ENCODE results near the gene CCZ1.
A peak's percentile ranks its signal among the peaks of the same experiment; 100 is the strongest.
"Not testable (repeated sequence)": the region's sequence is repeated elsewhere in the genome, so short reads cannot be mapped to it uniquely, and the experiment has no call there.

The CCZ1 gene

DNA sequence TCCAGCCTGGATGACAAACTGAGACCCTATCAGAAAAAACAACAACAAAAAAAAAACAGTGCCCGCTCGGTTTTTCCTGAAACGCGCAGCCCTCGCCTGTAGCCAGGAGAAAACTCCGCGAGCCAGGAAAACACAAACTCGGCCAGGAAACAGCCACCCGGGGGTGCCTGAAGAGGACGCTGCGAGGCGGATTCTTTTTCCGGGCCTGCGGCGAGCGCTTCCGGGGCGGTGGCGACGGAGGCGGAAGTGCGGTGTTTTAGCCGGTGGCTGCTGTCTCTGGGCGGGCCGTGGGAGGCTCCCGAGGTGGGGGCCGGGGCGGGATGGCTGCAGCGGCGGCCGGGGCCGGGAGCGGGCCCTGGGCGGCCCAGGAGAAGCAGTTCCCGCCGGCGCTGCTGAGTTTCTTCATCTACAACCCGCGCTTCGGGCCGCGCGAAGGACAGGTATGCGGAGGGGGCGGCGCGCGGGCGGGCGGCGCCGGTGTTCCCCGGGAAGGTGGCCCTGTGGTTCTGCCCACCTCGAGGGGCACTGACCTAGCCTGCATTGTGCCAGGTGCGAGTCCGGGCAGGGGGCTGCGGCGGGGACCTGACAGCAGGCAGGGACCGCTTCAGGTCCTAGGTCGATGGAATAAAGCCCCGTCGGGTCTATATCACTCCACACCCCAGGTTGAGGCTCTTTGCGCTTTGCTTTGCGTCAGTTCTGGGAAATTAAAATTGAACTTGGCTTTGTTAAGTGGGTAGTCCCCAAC, at the start of gene CCZ1:
CCZ1 (plus strand) TSS at position 254 of the 745 bp plus-strand sequence; CDS start at position 321, 67 bp downstream.
- peak; percentile 49 for DNase-seq

DNA sequence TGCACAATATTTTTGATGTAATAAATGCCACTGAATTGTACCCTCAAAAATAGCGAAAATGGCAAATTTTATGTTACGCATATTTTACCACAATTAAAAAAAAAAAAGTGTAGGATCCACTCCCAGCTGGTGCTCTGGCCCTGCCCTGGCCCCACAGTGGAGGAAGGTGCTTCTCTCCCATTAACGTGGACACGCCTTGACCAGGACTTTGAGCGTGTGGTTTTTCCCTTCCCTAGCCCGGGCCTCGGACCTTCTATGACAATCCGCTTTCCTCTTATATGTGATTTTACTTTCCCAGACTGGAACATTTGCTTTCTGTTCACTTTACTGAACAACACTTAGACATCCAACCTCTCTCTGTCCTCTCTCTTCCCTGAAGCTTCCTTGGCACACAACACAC, 47.6 kb upstream of the CCZ1 start:
- no peak for DNase-seq

- no peak for DNase-seq
Observed at GRCh38 chr7:5854738-5855137, 43.8 kb upstream of the CCZ1 start.

DNA sequence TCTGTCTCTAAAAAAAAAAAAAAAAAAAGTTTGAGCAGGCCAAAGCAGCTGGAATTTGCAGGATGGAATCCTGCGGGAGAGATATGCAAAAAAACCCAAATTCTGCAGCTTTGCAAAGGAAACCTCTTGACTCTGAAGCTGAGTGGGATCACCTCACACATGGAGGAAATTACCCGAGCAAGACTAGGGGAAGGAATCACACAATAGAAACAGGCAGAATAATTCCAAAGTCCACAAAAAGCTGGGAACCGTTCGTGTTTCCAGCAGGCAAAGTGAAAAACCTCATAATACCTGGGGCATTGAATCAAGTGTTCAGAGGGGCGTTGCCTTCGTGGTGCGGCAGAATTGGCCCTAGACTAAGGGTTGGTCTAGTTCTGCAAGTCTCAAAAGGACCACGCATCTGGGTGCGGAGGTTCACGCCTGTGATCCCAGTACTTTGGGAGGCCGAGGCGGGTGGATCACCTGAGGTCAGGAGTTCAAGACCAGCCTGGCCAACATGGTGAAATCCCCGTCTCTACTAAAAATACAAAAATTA, 41.4 kb upstream of the CCZ1 start:
- DNase-seq, result not testable (repeated sequence)

DNA sequence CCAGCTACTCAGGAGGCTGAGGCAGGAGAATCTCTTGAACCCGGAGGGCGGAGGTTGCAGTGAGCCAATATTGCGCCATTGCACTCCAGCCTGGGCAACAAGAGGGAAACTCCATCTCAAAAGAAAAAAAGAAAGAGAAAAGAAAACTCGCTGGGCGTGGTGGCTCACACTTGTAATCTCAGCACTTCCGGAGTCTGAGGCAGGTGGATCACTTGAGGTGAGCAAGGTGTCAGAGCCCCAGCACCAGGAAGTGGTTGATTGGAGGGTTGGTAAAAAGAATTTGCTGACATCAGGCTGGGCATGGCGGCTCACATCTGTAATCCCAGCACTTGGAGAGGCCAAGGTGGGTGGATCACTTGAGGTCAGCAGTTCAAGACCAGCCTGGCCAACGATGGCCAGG, 40.0 kb upstream of the CCZ1 start:
- peak; percentile 22 for DNase-seq

DNA sequence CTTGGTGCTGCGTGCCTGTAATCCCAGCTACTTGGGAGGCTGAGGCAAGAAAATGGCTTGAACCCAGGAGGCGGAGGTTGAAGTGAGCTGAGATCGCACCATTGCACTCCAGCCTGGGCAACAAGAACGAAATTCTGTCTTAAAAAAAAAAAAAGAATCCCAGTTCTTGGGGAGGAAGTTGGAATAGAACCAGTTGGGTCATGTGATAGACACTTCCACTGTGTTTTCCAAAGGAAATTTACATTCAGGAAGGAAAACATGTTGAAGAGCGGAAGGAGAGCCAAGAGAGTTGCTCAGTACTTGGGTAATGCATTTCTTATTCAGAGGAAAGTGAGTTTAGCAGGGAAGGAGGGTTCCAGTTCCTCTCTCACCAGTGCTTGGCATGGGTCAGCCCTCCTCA, 37.3 kb upstream of the CCZ1 start:
- not testable (repeated sequence) for DNase-seq

DNA sequence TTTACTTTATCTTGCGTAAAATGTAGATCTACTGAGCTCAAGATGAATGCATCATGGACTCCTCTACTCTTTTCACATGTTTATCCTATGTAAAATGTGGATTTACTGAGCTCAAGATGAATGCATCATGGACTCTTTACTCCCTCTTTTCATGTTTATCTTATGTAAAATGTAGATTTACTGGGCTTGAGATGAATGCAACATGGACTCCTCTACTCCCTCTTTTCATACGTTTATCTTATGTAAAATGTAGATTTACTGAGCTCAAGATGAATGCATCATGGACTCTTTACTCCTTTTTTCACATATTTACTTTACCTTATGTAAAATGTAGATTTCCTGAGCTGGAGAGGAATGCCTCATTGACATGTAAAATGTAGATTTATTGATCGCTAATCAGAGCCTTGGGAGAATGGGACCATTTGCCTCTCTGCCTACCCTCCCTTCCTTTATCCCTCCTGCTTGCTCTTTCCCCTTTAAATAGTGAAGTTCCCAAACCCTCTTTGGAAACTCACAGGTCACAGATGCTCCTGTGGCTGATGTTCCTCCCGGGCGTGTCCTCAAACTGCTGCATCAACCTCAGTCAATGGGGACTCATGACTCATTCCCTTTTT, 35.7 kb upstream of the CCZ1 start:
- DNase-seq, result not testable (repeated sequence)

DNA sequence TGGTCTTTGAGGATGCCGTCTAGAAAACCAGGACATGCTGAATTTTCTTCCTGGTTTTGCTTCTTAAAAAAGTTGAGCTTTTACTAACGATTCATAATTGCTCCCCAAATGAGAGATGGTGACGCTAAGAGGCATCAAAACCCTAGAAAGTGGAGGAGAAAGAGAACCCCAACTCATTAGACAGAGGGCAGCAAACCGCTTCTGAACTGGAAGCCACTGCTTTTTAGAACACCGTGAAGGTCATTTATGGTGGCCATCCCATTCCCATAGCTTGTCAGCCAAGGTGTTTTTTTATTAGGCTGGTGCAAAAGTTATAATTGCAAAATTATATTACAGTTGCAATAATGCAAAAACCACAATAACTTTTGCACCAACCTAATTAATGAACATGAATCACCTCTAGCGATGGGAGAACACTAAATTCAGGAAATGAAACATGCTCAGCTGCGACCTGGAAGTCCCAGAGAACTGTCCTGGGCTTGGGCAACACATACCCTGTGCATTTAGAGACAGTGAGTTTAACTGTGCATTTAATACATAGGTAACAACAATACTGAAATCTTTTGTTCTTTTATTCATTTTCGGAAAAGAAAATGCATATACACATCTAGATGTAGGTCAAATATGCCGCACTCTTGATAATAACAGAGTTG, 33.1 kb upstream of the CCZ1 start:
- not testable (repeated sequence) for DNase-seq

- DNase-seq, result no peak
Observed at GRCh38 chr7:5867060-5867459, 31.5 kb upstream of the CCZ1 start.

- DNase-seq, result not testable (repeated sequence)
Observed at GRCh38 chr7:5868928-5869341, 29.6 kb upstream of the CCZ1 start.

GRCh38 chr7:5869691-5870090, 28.8 kb upstream of the CCZ1 start:
- DNase-seq, result no peak

DNA sequence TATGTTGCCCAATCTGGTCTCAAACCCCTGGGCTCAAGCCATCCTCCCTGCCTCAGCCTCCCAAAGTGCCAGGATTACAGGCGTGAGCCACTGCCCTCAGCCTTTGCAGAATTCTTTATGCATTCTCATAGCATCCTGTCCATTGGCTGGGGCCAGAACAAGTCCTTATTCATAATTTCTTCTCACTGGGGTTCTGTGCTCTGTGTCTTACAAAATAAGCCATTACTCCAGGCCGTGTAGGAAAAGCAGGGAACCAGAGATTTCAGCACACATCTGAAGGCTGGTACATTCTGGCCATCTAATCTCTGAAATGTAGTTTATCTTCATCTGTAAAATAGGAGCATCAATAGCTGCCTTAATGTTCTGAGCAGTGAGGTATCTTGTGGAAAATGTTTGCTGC, 28.2 kb upstream of the CCZ1 start:
- DNase-seq, result no peak

DNA sequence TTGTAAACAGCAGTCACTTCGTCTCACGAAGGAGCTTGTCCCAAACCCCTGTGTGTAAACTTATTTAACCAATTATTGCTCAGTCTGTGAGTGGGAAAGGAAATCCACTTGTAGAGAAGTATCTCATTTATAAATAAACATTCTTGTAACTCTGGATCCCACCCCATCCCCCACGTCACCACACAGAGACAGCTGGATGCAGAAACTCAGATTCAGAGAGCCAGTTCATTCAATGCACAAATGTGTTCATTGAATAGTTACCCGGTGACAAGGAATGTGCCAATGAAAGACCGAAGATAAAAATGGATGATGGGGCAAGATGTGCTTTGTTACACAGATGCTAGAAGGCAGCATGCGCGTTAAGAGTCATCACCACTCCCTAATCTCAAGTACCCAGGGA, 26.2 kb upstream of the CCZ1 start:
- no peak for DNase-seq

DNA sequence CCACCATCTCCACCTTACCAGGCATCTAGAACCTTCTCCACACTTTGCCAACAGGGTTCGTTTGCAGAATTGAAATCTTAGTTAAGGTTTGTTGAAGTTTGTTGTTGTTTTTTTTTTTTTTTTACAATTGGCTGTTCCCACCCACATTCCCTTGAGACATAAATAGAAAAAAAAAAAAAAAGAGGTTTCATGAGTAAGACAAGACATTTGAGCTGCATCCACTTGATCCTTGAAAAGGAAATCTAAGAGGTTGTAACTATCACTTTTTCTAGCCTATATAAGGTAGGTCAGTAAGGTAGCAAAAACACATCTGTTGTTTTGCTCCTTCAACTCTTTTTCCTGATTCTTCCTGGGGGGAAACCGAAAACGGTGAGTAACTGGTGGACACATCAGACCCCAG, 18.9 kb upstream of the CCZ1 start:
- not testable (repeated sequence) for DNase-seq

DNA sequence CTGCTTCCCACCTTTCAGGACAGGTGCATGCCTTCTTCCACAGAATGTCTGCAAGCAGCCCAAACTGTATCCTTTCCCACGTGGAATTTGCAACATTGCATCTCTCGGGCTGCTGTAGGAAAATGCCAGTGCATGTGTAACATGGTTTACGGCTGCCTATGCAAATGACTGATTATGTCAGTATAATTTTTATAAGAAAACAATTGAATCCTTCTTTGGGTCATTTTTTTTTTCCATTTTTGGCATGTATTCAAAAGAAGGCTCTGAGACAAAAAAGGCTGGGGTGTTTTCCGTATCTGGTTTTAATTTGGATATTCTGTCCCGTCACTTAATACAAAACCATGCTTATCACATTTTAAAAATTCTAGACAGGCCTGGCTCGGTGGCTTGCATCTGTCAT, 18.4 kb upstream of the CCZ1 start:
- DNase-seq, result not testable (repeated sequence)

- not testable (repeated sequence) for DNase-seq
Observed at GRCh38 chr7:5884431-5884830, 14.1 kb upstream of the CCZ1 start.

DNA sequence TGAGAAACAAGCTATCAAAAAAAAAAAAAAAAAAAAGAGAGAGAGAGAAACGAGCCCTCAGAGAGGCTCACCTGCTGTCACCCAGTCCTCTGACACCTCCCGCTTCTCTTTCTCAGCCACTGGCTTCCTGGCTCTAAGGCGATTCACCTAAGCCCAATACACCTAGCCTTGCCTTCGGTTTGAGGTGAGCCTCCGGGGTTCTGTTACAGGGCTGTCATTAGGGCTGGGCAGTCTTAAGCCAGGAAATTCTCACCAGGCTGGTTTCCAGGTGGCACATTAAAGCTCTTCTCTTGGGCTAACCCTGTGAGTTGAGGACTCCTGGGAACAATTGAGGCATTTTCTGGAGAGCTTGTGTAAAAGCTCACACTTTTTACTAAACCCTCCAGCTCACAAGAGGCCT, 10.5 kb upstream of the CCZ1 start:
- not testable (repeated sequence) for DNase-seq

DNA sequence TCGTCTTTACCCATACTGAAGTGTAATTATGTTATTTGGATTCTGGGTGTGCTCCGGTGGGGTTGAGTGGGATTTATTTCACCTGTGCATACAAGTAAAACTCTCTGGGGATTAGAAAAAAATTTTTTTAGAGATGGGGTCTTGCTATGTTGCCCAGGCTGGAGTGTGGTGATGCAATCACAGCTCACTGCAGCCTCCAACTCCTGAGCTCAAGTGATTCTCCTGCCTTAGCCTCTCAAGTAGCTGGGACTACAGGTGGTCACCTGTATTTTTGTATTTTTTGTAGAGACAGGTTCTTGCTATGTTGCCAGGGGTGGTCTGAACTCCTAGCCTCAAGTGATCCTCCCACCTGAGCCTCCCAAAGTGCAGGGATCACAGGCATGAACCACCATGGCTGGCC, 8.3 kb upstream of the CCZ1 start:
- DNase-seq, result not testable (repeated sequence)

GRCh38 chr7:5892498-5892897, 6.0 kb upstream of the CCZ1 start:
- no peak for DNase-seq

DNA sequence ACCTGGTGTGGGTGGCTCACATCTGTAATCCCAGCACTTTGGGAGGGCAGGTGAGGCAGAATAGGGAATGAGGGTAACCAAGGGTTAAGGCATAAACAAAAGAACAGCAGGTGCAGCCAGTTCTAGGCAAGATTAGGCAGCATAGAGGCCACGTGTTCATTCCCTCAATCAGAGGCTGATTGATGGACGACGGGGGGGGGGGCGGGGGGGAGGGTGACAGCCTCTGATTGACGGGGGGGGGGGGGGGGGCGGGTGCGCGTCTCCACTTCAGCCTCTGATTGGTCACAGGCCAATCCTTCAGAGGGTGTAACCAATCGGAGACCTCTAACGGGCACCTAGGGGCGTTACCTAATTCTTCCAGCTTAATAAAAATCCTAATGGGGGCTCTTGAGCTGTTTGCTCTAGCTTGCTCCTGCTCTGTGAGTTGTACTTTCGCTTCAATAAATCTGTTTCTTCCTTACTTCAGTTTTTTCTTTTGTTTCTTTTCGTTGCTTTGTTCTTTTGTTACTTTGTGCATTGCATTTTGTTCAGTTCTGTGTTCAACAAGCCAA, 1.1 kb upstream of the CCZ1 start:
- DNase-seq, result not testable (repeated sequence)

- DNase-seq, result not testable (repeated sequence)
Observed at GRCh38 chr7:5903002-5903401, 4.5 kb downstream of the CCZ1 start.

GRCh38 chr7:5904726-5905125, 6.2 kb downstream of the CCZ1 start:
- DNase-seq, result not testable (repeated sequence)

GRCh38 chr7:5908835-5909234, 10.3 kb downstream of the CCZ1 start:
- not testable (repeated sequence) for DNase-seq

All from activated naive CD4-positive, alpha-beta T cell treated with anti-CD3 and anti-CD28 coated beads, Interleukin-2, amount 50 U/mL, for 16 hours (primary cell).